Stimulated activated CD8-positive, alpha-beta memory T cell treated with anti-CD3 and anti-CD28 coated beads, Interleukin-4, amount 100 ng/mL, for 48 hours (primary cell): ENCODE results near the gene COMP.

ENCODE experiments used
- DNase-seq: peaks from one replicate; pipeline ENCODE4 v3.0.0-alpha.2; 2020

COMP gene

GRCh38 chr19:18782559-18783225 is 8.4 kb downstream of the COMP start:
- DNase-seq = no peak

- no peak for DNase-seq
Observed at GRCh38 chr19:18781885-18782527, 9.1 kb downstream of the COMP start.

GRCh38 chr19:18781047-18781600 is 10.0 kb downstream of the COMP start:
- DNase-seq = no peak

GRCh38 chr19:18780631-18781030 is 10.5 kb downstream of the COMP start:
- DNase-seq = no peak

GRCh38 chr19:18780081-18780480 is 11.0 kb downstream of the COMP start:
- DNase-seq = no peak

- no peak for DNase-seq
Observed at GRCh38 chr19:18778826-18779495, 12.1 kb downstream of the COMP start.

GRCh38 chr19:18778076-18778389 is 13.1 kb downstream of the COMP start:
- no peak for DNase-seq

- no peak for DNase-seq
Observed at GRCh38 chr19:18777301-18778075, 13.6 kb downstream of the COMP start.

- DNase-seq = no peak
Observed at GRCh38 chr19:18776736-18777135, 14.4 kb downstream of the COMP start.

- no peak for DNase-seq
Observed at GRCh38 chr19:18776288-18776594, 14.9 kb downstream of the COMP start.

- no peak for DNase-seq
Observed at GRCh38 chr19:18775586-18776287, 15.4 kb downstream of the COMP start.

- DNase-seq = no peak
Observed at GRCh38 chr19:18774782-18775444, 16.2 kb downstream of the COMP start.

- DNase-seq = no peak
Observed at GRCh38 chr19:18774107-18774506, 17.0 kb downstream of the COMP start.

GRCh38 chr19:18773682-18774081 is 17.4 kb downstream of the COMP start:
- DNase-seq = no peak

- no peak for DNase-seq
Observed at GRCh38 chr19:18772620-18773587, 18.2 kb downstream of the COMP start.

- DNase-seq = no peak
Observed at GRCh38 chr19:18771328-18772242, 19.5 kb downstream of the COMP start.

GRCh38 chr19:18770663-18771327 is 20.3 kb downstream of the COMP start:
- DNase-seq = no peak

GRCh38 chr19:18769989-18770528 is 21.0 kb downstream of the COMP start:
- DNase-seq = no peak
